Measurements from ENCODE around the gene NT5C1A. TPM values are rescaled to one million over a fixed set of nuclear protein-coding genes. Genes with fewer than 3 reads are reported as not detected.

Gene NT5C1A
- total RNA-seq, 1 donor from 2014 or later: 2.9 TPM

DNA sequence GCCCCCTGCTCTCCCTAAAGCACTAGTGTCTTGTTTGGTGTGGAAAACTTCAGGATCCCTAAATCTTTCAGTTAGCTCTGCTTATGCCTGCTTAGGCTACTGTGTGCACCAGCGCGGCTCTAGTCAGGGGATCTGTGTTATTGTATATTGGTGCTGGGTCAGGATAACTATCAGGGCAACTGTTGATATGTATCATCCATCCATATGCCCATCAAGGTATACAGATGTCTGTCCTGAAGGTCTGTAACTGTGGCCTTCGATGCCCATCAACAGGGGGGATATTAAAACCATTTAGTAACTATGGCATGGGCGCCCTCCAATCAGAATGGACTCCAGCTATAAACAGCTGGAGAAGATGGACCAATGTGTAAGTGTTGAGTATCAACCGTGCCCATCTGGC, 12.4 kb downstream of the NT5C1A start:
- DNase-seq (ENCODE audit: low spot score): no peak

DNA sequence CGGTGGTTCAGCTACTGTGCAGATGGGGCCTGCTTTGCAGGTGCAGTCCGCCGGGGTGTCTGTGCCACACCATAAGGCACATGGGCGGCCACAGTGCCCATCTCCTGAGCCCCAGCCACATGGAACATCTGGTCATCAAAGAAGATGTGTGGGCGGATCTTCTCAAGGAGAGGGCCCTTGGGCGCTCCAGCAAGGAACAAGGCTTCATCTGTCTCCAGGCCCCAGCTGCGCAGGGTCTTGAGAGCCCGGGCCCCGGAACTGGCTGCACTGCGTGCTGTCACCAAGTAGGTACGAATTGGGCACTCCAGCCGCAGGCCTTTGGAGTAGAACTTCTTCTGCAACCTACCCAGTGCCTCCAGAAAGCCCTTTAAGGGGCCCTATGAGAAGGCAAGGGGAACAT, 12.8 kb downstream of the NT5C1A start:
- DNase-seq (ENCODE audit: low spot score): no peak

DNA sequence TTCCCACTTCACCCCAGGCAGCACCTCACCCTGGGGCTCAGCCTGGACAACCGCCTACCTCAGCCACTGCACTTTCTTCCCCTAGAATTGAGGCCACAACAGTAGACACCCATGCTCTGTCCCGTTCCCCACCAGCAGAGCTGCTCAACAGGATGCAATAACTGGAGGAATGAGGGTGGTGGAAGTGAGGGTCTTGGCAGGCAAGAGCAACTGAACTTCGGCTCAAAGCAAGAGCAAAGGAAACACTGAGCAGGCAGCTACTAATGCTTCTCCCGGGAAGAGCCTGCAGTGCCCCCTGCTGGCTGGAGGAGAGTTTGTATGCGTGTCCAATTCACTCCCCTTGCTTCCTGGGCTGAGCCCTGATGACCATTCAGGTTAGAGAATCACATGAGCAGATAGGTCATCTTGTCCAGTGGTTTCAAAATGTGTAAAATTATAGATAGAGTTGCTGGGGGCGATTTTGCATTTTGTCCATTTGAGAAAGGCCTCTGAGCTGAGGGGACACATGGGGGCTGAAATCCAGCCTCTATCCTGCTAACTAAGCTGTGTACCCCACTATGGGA, 13.9 kb downstream of the NT5C1A start:
- peak; percentile 65 for DNase-seq (ENCODE audit: low spot score)

DNA sequence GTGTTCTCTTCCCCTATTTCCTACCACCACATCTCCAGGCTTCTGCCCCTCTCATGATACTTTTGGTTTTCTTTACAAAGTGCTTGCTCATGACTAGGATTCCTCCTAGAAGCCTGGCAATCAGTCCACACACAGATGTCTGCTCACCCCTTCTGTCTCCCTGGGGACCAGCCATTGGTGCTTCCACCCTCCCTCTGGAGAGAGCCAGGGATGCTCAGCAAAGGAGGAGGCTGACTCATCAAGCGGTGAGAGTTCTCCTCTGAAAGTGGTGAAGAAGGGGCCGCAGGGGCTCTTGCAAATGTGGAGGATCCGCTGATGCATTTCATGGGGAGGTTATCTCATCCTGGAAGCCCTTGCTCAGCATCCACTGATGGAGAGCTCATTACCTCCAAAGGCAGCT, 14.5 kb downstream of the NT5C1A start:
- DNase-seq (ENCODE audit: low spot score): no peak

DNA sequence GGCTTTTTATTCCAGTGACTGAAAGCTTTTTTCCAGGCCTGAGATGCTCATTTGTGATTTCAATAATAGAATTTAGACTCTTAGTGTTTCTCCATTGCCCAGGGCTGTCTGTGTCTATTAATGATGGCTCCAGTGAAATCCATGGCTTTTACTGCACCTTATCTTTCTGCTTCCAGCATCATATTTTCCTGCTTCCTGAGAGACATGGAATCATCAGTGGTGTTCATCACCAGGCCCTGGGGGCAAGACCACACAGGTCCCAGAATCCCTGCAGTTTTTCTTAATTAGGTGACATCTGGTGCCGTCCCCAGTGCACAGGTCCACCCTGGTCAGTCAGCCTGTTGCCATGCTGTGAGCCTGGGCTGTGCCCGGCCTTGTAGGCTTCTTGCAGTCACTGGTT, 15.5 kb downstream of the NT5C1A start:
- DNase-seq (ENCODE audit: low spot score): no peak

DNA sequence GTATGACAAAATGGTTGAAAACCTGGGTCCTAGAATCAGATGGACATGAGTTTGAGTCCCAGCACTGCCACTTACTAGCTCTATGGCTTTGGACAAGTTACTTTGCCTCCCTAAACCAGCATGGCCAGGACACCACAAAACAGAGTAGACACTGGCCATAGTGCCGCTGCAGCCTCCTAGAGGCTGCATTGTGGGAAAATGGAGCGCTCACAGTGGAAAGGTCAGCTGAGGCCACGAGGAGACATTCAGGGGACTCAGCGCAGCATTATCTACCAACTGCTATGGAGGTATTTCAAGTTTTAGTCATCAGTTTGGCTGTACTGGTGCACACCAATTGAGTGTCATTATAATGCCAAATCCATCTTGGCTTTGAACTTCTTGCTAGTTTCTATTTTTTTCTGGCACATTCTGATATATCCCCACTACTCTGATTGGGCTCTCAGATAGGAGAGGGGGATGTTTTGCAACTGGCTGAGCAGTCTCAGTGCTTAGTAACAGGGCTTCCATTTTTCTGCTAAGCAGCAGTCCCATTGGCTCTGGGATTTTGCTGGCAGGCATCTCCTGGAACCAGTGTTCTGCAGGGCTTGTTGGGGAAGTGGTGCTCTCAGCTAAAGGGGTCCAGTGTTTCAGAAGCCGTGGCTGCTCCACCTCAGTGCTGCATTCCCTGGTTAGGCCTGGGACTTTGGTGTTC, 16.2 kb downstream of the NT5C1A start:
- DNase-seq (ENCODE audit: low spot score): no peak

DNA sequence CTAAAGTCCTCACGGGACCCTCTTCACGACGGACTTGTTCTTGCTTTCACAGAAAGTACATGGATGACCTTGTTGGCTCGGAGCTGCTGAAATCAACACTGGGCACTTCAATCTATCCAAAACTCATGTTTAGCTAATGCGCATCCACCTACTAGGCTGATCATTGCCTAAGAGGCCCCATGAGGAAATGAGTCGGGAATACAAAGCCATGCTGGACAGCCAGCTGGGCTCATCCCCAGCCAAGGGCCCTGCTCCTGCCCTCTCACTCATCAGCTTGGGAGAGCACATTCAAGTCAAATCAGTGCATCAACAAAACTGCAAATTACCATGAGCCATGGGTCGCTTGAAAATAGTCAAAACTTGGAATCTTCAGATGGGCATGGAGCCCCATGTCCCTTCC, 17.6 kb downstream of the NT5C1A start:
- DNase-seq (ENCODE audit: low spot score): no peak

DNA sequence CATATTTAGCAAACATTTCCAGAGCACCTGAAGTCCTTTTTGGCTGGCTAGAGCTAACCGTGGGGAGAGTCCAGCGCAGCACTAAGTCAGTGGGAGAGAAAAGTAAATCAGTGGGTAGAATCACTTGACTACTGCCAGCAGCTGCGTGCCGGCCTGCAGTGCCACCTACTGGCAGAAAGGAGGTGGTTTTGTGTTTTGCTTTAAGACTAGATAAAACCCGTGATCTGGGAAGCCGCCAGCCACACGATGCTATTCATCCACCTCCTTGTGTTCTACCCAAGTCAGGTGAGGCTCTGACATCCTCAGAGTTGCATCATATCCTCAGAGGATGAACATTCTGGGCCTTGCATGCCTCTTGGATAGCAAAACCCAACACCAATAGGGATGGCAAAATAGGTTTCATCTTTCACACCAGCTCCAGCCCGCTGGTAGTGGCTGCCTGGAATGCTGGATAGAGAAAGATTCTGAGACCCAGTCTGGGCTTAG, 18.3 kb downstream of the NT5C1A start:
- DNase-seq (ENCODE audit: low spot score): peak; percentile 81

DNA sequence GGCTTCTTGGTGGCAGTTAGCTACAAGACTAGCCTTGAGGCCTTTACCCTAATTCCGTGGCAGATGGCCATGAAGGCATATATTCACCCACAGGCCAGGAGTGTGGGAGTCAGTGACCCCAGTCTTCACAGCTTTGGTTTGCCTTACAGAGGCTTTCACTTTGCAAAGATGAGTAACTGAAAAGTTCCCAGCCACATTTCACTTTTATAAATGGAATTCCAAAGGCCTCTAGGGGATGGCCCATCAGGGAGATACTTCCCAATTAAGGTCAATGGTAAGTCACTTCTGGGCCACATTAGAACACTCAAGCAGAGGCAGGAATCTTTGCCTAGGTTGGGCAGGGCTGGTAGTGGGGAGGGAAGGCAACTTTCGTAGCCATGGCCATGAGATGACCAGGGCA, 19.4 kb downstream of the NT5C1A start:
- DNase-seq (ENCODE audit: low spot score): no peak

DNA sequence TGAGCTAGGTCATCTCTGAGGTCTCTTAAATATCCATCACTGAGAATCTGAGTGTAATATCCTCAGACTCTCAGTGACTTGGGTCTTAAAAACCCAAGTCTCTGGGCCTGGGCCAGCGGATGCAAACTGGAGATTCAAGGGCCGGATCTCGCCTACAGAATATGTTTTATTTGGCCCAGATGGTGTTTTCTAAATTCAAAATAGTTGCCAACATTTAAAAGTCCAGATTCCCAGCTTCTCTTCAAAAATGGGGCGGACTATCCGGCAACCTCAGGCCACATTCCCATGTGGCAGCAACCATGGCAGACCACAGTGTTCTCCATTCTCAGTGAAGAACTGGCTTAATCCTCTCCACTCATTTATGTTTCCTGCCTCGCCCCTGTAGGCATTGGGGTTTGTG, 19.8 kb downstream of the NT5C1A start:
- DNase-seq (ENCODE audit: low spot score): no peak

DNA sequence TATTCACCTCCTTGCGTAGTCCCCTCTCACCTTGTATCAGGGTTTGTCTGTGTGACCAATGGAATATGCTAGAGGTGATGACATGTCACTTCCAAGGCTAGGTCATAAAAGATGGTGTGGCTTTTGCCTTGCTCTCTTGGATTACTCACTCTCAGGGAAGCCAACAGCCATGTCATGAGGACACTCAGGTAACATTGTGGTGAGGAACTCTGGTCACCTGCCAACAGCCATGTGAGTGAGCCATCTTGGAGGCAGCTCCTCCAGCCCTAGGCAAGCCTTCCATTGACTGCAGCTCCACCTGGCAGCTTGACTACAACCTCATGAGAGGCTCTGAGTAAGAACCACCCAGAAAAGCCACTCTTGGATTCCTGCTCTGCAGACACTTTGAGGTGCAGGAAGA, 21.5 kb downstream of the NT5C1A start:
- DNase-seq (ENCODE audit: low spot score): no peak

DNA sequence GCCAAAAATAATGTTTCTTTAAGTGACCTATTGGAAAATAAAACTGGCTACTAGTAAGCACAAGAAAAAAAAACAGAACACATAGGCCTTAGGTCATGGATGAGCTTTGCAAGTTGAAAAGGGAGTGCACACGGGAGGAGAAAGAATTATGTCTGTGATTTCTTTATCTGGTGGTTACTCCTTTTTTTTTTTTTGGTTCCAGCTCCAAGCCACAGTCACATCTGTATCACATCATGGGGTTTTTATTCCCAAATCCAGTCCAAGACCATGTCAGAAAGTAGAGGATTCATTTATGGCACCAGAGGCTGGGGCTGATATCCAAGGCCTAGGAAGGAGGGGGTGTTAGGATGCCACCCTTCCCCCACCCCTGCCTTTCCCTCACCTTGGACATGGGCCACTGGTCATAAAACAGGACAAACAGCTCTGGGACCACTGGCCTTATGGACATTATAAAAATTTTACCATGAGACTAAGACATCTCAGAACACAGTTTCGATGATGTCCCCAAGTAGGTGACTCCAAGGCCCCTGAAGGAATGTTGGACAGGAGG, 22.2 kb downstream of the NT5C1A start:
- no peak for DNase-seq (ENCODE audit: low spot score)

DNA sequence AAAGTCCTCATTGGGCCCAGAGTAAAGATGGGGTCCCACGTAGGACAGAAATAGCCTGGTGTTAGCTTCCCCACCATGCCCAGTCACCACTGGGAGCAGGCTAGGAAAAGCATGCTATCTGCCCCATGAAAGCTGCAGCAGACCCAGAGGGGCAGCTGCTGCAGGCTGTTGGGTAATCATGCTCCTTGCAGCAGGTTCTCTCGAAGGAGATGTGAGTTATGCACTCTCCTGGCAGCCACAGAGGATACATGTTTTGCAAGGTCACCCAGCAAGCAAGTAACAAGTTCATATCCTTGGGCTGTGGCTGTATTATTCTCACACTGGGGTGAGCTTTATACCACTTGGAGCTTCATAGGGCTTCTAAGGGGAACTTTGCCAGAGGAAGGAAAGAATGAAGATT, 23.4 kb downstream of the NT5C1A start:
- no peak for DNase-seq (ENCODE audit: low spot score)

DNA sequence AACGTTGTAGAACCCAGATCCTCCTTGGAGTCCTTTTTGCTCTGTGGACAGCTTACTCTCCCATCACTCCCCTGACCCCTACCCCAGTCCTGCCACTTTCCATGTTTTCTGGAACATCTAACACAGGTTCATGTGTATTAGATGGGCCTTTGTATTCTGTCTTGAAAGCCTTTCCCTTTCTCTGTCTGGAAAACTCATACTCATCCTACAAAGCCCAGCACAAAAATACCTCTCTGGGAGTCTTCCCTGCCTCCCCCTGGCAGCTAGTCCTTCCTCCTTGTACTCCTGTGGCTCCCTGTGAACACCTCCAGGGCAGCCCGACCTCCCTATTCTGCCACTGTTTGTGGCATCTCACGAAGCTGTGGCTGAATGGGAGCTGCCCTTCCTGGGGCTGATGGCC, 24.7 kb downstream of the NT5C1A start:
- DNase-seq (ENCODE audit: low spot score): no peak

DNA sequence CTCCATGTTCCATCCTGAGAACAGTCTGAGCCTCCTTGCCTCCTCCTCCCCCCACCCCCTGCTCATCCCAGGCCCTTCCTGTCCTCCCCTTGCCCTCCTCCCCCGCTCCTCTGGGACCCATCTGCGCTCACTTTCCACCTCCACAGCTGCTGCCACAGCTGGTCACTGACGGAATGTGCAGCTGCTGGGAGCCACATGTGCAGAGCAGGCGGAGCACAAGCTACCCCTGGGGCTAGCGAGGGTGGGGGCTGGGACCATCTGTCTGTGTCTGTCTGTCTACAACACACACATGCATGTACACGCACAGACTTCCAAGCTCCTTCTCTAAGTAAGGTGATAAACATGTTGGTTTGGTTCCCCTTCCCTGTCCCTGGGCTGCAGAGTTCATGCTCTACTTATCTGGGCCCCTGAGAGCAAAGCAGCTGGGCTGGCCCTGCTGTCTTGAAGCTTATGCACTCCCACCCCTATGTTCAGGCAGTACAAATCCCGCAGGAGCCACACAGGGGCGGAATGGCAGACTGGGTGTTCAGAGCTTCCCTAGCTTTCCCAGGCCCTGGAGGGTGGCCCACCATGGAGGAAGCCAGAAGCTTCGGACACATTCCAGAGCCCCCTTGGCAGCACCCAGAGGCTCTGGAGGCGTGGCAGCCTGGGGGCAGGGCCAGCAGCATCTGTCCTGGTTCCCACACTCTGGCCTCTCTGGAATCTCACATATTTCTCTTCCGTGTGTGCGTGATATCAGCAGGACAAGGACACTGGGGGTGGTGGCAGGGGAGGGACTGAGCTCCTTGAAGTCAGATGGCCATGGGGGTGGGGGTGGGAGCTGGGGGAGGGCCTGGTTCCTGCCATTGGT, 25.4 kb downstream of the NT5C1A start:
- DNase-seq (ENCODE audit: low spot score): peak; percentile 64

DNA sequence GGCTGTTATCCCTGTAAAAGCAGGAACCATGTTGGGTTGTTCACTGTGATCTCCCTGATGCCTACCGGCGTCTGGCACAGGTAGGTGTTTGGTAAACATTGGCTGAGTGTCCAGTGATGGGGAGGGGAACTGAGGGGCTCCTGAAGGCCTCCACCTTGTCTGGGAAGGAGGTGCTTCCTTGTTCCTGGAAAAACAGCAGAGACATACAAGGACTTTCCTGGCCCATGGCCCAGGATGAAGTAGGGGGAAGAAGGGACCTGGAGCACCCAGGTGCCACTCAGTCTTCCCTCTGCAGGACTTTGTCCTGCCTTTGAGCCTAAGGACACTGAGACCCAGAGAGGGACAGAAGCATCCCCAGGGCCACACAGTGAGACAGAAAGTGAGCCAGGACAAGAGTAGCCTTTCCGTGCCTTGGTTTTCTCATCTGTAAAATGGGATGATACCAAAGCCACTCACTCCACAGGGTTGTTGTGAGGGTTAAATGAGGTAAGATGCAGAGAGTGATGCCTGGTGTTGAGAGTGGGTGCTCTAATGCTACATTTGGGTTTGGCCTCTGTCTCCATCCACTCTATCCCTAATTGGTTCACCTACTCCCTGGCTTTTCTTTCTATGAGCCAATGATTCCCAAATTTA, 26.4 kb downstream of the NT5C1A start:
- DNase-seq (ENCODE audit: low spot score): peak; percentile 64

DNA sequence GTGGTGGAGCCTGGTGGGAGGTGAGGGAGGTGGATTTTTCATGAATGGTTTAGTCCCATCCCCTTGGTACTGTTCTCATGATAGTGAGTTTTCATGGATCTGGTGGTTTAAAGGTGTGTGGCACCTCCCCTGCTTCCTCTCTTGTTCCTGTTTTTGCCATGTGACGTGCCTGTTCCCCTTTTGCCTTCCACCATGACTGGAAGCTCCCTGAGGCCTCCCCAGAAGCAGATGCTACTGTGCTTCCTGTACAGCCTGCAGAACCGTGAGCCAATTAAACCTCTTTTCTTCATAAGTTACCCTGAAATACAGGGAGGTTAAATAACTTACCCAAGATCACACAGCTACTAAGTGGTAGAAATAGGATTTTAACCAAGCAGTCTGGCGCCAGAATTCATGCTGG, 28.2 kb downstream of the NT5C1A start:
- DNase-seq (ENCODE audit: low spot score): no peak

DNA sequence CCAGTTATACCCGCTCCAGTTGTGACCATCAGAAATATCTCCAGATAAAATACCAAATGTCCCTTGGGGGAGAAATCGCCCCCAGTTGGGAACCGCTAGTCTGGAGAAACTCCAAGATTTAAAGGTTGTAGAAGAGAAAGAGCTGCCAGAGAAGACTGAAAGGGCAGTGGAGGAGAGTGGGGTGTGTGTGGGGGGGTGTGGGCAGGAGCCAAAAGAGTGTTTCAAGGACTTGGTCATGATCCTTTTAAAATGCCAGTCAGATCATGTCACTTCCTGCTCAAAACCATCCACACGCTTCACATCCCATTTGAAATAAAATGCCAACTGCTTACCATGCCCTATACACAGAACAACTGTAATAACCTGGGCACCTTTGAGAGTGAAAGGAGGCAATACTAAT, 29.1 kb downstream of the NT5C1A start:
- no peak for DNase-seq (ENCODE audit: low spot score)

DNA sequence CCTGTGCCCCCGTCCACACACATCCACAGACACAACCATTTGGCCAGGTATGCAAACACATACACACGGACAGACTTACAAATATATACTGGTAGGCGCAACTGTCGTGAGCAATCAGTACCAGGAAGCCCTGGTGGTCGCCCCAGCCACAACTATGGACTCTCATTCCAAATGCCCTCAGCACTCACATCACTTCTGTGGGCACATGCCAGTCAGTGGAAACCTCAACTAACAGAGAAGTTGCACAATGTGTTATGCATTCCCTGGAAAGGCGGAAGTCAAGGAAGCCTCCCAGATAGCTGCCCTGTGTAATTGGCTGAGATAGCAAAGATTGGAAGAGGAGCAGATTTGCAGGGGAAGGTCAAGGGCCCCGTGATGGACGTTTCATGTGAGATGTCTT, 31.0 kb downstream of the NT5C1A start:
- DNase-seq (ENCODE audit: low spot score): no peak

DNA sequence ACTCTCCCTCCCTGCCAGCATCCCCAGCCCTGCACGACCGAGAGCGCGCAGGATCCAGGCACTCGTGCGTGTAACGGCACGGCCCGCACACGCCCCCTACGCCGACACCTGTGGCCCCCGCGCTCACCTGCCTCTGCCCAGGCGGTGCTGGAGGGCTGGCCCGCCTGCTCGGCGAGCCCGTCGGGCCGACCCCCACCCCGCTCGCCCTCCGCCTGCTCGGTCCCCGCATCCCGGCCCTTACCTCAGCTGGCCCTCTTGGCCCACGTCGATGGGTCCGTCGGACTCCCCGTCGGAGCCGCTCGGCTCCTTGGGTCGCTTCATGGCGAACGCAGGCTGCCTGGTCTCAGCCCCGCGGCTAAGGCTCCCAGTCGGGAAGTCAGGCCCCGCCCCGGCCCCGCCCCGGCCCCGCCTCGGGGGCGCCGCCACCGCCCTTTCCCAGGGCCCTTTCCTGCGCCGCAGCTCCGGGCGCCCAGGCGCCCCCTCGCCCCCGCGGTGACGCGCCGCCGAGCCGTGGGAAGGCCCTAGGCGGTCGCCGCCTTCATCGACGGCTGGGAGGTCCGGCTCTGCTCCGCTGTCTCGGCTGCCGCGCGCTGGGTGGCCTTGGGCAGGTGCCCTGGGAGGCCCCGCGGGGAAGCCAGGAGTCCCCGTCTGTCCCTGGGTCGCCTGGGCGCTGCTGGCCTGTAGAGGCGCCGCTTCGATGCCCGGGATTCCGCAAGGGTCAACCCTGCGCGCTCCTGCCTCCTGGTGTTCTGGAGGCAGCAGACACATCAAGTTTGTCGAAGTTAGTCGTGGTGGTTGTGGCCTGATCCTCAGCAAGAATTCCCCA, 32.4 kb downstream of the NT5C1A start, which contains the start of gene HEYL:
HEYL (minus strand) TSS at position 339 of the 826 bp plus-strand sequence; CDS start at position 321, 18 bp downstream.
- DNase-seq (ENCODE audit: low spot score): peak; percentile 55

DNA sequence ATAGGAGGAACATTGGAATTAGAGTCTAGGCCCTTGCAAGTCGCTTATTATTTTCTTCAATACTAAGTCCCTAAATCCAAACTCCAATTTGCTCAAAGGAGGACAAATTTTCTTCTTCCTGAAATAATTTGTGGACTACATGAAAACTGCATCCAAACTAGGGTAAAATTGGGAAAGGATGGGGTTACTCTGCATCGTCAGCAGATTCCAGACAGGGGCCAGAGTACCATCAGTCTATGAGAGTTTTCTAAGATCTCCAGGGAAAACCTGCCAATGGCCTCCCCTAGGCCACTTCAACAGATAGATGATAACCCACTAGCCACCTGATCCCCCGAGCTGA, 33.0 kb downstream of the NT5C1A start:
- DNase-seq (ENCODE audit: low spot score): no peak
